Fibroblast of lung (primary cell): Measurements from ENCODE around the gene KYAT1. TPM values are rescaled to one million over a fixed set of nuclear protein-coding genes. Genes with fewer than 3 reads are reported as not detected.
A peak's percentile ranks its signal among the peaks of the same experiment; 100 is the strongest.

Experiments used
- DNase-seq, 2 donors: peaks; one replicate each; pipeline versions ENCODE4 v3.0.0 to v3.0.0-alpha.2; 2010; ENCODE audit warnings: low read depth in 2 of 2
- H2AFZ ChIP-seq: 2 replicates; pipeline ENCODE4 v1.5.1; 2012; ENCODE audit warnings: low read length, control low read depth, inconsistent platforms
- H3K27ac ChIP-seq: 2 replicates; pipeline ENCODE4 v1.5.1; 2011; ENCODE audit warnings: low read length, control low read depth; ENCODE audit not compliant: insufficient read depth
- H3K27me3 ChIP-seq: 2 replicates; pipeline ENCODE4 v1.5.1; 2011; ENCODE audit warnings: mild to moderate bottlenecking, low read length; ENCODE audit not compliant: control insufficient read depth, insufficient read depth
- H3K36me3 ChIP-seq: 2 replicates; pipeline ENCODE4 v1.5.1; 2011; ENCODE audit warnings: low read length; ENCODE audit not compliant: control insufficient read depth, insufficient read depth
- H3K4me1 ChIP-seq: 2 replicates; pipeline ENCODE4 v1.5.1; 2011; ENCODE audit warnings: low read length; ENCODE audit not compliant: control insufficient read depth, insufficient read depth; ENCODE audit errors: extremely low read depth
- H3K4me2 ChIP-seq: 2 replicates; pipeline ENCODE4 v1.5.1; 2011; ENCODE audit warnings: low read length, control low read depth; ENCODE audit not compliant: insufficient read depth; ENCODE audit errors: extremely low read depth
- H3K4me3 ChIP-seq, 4 experiments: fragments of 200-600 bp in 1 of 4; sonication (generic) in 1 of 4; replicated peaks in 1 of 4; 2 replicates each; pipeline ENCODE4 v1.5.1; 2011 to 2016; ENCODE audit warnings: low read length in 4 of 4, low read depth in 3 of 4, mild to moderate bottlenecking in 3 of 4, control low read depth in 2 of 4, inconsistent platforms in 1 of 4, mixed read lengths in 1 of 4; ENCODE audit not compliant: insufficient read depth in 1 of 4; ENCODE audit errors: control extremely low read depth in 1 of 4
- H3K79me2 ChIP-seq: 2 replicates; pipeline ENCODE4 v1.5.1; 2012; ENCODE audit warnings: mild to moderate bottlenecking, low read length, inconsistent platforms; ENCODE audit not compliant: control insufficient read depth, insufficient read depth
- H3K9ac ChIP-seq: 2 replicates; pipeline ENCODE4 v1.5.1; 2011; ENCODE audit warnings: mild to moderate bottlenecking, low read length, control low read depth; ENCODE audit not compliant: insufficient read depth
- H3K9me3 ChIP-seq: 2 replicates; pipeline ENCODE4 v1.5.1; 2012; ENCODE audit warnings: low read depth, low read length; ENCODE audit not compliant: control insufficient read depth, insufficient read depth
- H4K20me1 ChIP-seq: 2 replicates; pipeline ENCODE4 v1.5.1; 2011; ENCODE audit warnings: low read length; ENCODE audit not compliant: control insufficient read depth, insufficient read depth; ENCODE audit errors: extremely low read depth
- CTCF ChIP-seq, 2 donors: IDR thresholded peaks in 1 of 2; conservative IDR thresholded peaks in 1 of 2; 1 replicate in 1 of 2; 2 replicates in 1 of 2; pipeline ENCODE4 v1.5.1; 2011 to 2012; ENCODE audit warnings: low read length in 2 of 2, control low read depth in 1 of 2, inconsistent platforms in 1 of 2, low read depth in 1 of 2, mild to moderate bottlenecking in 1 of 2
- EZH2 ChIP-seq: IDR thresholded peaks from 2 replicates; pipeline ENCODE4 v1.5.1; 2012; ENCODE audit warnings: low read length, control low read depth, mild to moderate bottlenecking; ENCODE audit errors: missing control alignments
- polyA plus RNA-seq, 2 donors: library from polyadenylated mRNA; depleted of rRNA in 1 of 2; stranded (reverse) in 1 of 2; unstranded in 1 of 2; fragments of >200 nt; gene quantifications; 2 replicates each; pipeline ENCODE4 v1.2.1, GENCODE V29; 2011 to 2012; ENCODE audit warnings: missing spikeins in 1 of 2
- total RNA-seq: library from RNA; depleted of rRNA; stranded (reverse); fragments of >200 nt; gene quantifications from 2 replicates; pipeline ENCODE4 v1.2.1, GENCODE V29; 2014

The KYAT1 gene
- total and polyA plus RNA-seq, 2 donors (not counting 1 experiment from before 2014, with no cell fraction given): 4.7 to 12.4 TPM

DNA sequence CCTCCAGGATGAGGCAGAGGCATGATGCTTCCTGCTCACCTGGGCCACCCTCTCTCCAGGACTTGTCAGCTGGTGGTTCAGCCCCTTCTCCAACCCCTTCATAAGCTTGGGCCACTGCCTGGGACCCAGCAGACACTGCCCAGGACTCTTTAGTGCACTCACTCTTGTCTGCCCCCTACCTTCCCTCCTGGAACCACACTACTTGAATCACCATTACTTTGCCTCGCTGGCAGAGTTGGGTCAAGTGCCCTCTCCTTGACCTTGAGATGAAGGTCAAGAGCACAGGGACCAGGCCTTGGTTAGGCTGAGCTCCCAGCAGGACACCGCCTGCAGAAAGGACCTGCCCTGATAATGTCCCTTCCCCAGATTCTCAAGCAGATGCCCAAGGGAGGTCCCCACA is 71.9 kb downstream of the KYAT1 start:
- no peak overlapping the region for H3K9ac ChIP-seq
- H3K4me3 ChIP-seq: no peak overlapping the region
- no peaks in the 10 kb centered on the region for H3K79me2 ChIP-seq
- TF ChIP-seq CTCF (conservative IDR thresholded peaks at IDR 0.05 in 1 of 2, IDR thresholded peaks at IDR 0.05 in 1 of 2; ENCODE audit: low read depth in 1 of 2, low read length in 2 of 2): peak in 1 of 2 donors; percentile 7
- no peak for TF ChIP-seq EZH2
- H3K4me2 ChIP-seq: no peak overlapping the region
- H2AFZ ChIP-seq: no peak overlapping the region
- peaks cover 16% of the 10 kb centered on the region for H3K36me3 ChIP-seq
- DNase-seq: no peak
- no peaks in the 10 kb centered on the region for H4K20me1 ChIP-seq
- no peaks in the 10 kb centered on the region for H3K27me3 ChIP-seq
- H3K4me1 ChIP-seq: no peaks in the 10 kb centered on the region
- H3K27ac ChIP-seq: no peak overlapping the region
- H3K9me3 ChIP-seq: no peaks in the 10 kb centered on the region

- Histone ChIP-seq H3K4me1 (no peaks in the 10 kb centered on the region), H3K9ac (no peak overlapping the region), H3K27me3 (no peaks in the 10 kb centered on the region), H4K20me1 (no peaks in the 10 kb centered on the region), H3K36me3 (peaks cover 16% of the 10 kb centered on the region), H3K79me2 (no peaks in the 10 kb centered on the region), H2AFZ (no peak overlapping the region), H3K9me3 (no peaks in the 10 kb centered on the region), H3K4me2 (no peak overlapping the region), H3K27ac (no peak overlapping the region), H3K4me3 (no peak overlapping the region)
- no peak for TF ChIP-seq EZH2
- TF ChIP-seq CTCF (conservative IDR thresholded peaks at IDR 0.05 in 1 of 2, IDR thresholded peaks at IDR 0.05 in 1 of 2; ENCODE audit: low read depth in 1 of 2, low read length in 2 of 2): no peak
- no peak for DNase-seq
Measured at GRCh38 chr9:128809036-128809599, 72.6 kb downstream of the KYAT1 start.

DNA sequence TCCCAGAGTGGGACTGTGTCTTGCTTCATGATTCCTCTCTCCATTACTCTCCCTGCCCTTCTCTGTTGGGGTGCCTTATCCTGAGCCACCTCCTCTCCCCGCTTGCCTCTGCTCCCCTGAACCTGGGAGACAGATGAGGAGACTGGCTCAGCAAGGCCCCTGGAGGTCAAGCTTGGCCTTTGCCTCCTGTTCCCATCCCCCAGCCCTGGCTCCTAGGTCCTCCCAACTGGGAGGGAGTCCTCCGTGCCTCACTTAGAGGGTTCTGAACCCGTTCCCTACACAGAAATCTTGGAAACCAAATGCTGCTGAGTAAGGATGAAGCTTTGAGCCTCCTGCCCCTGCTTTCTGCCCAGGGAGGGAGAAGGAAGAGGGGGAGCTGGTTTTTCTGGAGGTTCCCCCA is 73.2 kb downstream of the KYAT1 start:
- H3K27ac ChIP-seq: no peak overlapping the region
- H4K20me1 ChIP-seq: no peaks in the 10 kb centered on the region
- no peaks in the 10 kb centered on the region for H3K4me1 ChIP-seq
- no peak for DNase-seq
- TF ChIP-seq EZH2 (no peak), CTCF (conservative IDR thresholded peaks at IDR 0.05 in 1 of 2, IDR thresholded peaks at IDR 0.05 in 1 of 2; ENCODE audit: low read depth in 1 of 2, low read length in 2 of 2) (no peak)
- H3K9ac ChIP-seq: no peak overlapping the region
- H3K79me2 ChIP-seq: no peaks in the 10 kb centered on the region
- H3K9me3 ChIP-seq: no peaks in the 10 kb centered on the region
- no peaks in the 10 kb centered on the region for H3K27me3 ChIP-seq
- H3K4me2 ChIP-seq: no peak overlapping the region
- no peak overlapping the region for H2AFZ ChIP-seq
- no peak overlapping the region for H3K4me3 ChIP-seq
- peaks cover 20% of the 10 kb centered on the region for H3K36me3 ChIP-seq
